ENCODE results near the gene UTP4. TPM values are rescaled to one million over a fixed set of nuclear protein-coding genes. Genes with fewer than 3 reads are reported as not detected.

UTP4 gene
- 16.3 and 41.0 TPM in 2 replicates for total RNA-seq

GRCh38 chr16:69132424-69133252 lies at the start of gene UTP4, which contains the start of gene CHTF8:
Gene UTP4, plus strand, starts transcription at chr16:69132649. Its CDS starts 811 bp downstream, at chr16:69133460.
Gene CHTF8, minus strand, starts transcription at chr16:69132588. Its CDS starts 11,130 bp downstream, at chr16:69121458.
- no peak for TF ChIP-seq CTCF (conservative IDR thresholded peaks at IDR 0.05; ENCODE audit: low read depth, low read length)
- DNase-seq (ENCODE audit: low read depth): no peak
- H3K4me3 ChIP-seq (ENCODE audit: low read depth, low read length): peak within 1 kb of the TSS; percentile 85

- no peak overlapping the region for H3K4me3 ChIP-seq (ENCODE audit: low read depth, low read length)
- no peak for DNase-seq (ENCODE audit: low read depth)
- peak; percentile 45 for TF ChIP-seq CTCF (conservative IDR thresholded peaks at IDR 0.05; ENCODE audit: low read depth, low read length)
These were observed 49.0 kb upstream of the UTP4 start for GRCh38 chr16:69083306-69083941.

- H3K4me3 ChIP-seq (ENCODE audit: low read depth, low read length): no peak overlapping the region
- TF ChIP-seq CTCF (conservative IDR thresholded peaks at IDR 0.05; ENCODE audit: low read depth, low read length): no peak
- DNase-seq (ENCODE audit: low read depth): no peak
These were observed 48.2 kb upstream of the UTP4 start for GRCh38 chr16:69084289-69084688.

GRCh38 chr16:69085032-69085695 lies 47.3 kb upstream of the UTP4 start:
- DNase-seq (ENCODE audit: low read depth): no peak
- no peak overlapping the region for H3K4me3 ChIP-seq (ENCODE audit: low read depth, low read length)
- no peak for TF ChIP-seq CTCF (conservative IDR thresholded peaks at IDR 0.05; ENCODE audit: low read depth, low read length)

- DNase-seq (ENCODE audit: low read depth): no peak
- TF ChIP-seq CTCF (conservative IDR thresholded peaks at IDR 0.05; ENCODE audit: low read depth, low read length): no peak
- no peak overlapping the region for H3K4me3 ChIP-seq (ENCODE audit: low read depth, low read length)
These were observed 45.3 kb upstream of the UTP4 start for GRCh38 chr16:69087161-69087581.

GRCh38 chr16:69088684-69089083 lies 43.8 kb upstream of the UTP4 start:
- DNase-seq (ENCODE audit: low read depth): no peak
- no peak overlapping the region for H3K4me3 ChIP-seq (ENCODE audit: low read depth, low read length)
- no peak for TF ChIP-seq CTCF (conservative IDR thresholded peaks at IDR 0.05; ENCODE audit: low read depth, low read length)
